Fibroblast of skin of scalp (primary cell): ENCODE data around the gene B4GALNT3.

Experiments used
- DNase-seq: peaks from one replicate; pipeline ENCODE4 v3.0.0-alpha.2; 2013

The B4GALNT3 gene

DNA sequence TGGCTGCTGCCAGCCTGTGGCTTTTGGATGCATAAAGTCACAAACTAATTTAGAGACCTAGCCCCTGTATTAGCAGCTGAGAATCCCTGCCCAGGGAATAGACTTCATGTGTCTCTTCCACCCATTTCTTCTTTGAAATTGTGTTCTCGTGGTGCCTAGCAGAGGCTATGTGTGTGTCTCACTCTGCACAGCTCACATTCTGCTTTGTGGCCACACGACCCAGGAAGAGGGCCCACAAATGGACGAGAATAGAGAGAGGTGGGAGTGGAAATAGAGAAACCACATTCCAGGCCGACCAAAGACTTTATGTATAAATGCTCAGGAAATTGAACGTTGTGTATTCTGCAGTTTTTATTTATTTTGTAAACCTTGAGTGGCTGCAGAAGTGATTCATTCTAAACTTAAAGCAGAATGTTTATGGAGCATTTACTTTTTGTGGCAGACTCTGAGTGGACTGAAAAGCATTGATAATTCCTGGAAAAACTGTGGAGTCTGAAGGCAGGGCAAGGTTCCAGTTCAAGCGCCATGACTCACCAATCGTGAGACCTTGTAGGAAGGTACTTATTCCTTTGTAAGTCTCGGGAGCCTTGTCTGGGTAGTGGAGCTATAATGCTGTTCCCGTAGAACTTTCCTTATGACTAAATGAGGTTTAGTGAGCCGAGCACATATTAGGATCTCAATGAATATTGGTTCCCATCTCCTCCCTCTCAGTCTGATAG is 9.1 kb downstream of the B4GALNT3 start:
- peak; percentile 31 for DNase-seq

DNA sequence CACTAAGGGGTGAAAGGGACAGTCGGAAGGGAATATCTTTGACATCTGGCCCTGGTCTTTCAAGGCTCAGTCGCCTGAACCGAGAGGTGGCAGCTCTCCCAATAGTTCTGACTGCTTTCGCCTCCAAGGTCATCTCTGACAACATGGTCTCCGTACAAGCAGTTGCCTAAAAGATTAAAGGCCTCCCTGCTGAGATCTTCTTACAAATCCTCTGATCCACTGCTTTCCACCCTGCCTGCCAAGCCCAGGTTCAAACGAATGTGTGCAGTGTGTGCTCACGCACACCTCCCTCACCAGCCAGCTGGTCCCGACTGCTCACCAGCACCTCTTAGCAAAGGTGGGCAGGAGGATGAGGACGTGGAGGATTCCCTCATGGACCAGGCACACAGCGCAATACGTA is 10.4 kb downstream of the B4GALNT3 start:
- DNase-seq: no peak

DNA sequence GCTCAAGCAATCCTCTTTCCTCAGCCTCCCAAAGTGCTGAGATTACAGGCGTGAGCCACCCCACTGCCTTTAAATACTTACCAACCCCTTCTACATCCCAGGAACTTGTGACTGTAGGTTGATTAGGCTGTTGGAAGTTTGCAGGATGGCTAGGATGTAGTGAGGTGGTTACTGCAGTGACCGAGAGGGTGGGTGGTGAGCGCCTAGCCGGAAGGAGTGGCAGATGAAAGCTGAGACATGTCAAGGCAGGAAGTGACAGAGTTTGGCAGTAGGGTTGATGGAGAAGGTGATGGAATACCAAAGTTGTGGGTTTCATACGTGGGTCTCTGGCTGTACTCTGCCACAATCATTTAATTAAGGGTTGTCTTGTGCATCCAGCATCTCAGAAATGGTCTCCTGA is 13.5 kb downstream of the B4GALNT3 start:
- no peak for DNase-seq

DNA sequence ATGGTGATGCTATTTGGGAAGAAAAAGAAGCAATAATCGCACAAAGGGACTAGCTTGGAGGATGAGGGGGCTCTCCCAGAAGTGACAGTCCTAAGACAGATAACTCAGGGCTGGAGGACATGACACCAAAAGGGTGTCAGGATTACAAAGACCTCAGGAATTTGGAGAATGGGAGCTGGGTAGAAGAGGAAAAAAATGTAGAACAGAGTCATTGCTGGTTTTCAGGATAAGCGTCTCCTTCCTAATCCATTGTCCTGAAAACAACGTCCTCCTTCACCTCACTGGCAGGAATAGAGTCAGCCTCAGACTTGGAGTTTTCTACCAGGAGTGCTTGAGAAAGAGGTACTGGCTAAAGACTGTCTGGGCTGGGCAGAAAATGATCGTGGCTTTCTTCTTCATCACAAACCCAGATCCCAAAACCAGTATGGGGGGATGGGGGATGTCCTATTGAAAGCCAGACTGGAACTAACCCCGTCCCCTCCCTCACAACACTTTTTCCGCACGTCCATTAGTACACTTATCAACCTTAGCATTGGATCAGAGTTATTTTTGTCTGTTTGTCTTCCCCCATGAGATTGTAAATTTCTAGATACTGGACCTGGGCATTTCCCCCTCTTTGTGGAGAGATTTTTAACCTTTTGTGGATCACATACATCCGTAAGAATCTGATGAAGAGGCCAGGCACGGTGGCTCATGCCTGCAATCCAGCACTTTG is 14.3 kb downstream of the B4GALNT3 start:
- DNase-seq: peak; percentile 57

DNA sequence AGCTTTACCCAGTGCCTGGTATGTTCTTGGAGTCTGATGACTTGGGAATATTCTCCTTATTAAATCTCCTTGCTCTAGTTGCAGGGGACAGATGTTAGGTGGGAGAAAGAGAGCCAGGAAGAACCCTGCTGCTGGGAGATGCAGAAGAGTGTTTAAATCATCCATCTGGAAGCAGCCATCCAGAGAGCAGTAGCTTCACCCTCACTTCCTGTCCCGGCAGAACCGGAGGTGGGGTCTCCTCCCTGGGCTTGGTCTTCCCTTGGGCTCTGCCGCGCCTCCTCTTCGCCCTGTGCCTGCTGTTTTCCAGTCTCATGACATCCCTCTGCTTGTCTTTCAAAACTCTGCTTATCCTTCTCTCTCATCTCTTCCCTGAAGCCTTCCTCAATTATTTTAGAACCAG is 15.5 kb downstream of the B4GALNT3 start:
- no peak for DNase-seq

DNA sequence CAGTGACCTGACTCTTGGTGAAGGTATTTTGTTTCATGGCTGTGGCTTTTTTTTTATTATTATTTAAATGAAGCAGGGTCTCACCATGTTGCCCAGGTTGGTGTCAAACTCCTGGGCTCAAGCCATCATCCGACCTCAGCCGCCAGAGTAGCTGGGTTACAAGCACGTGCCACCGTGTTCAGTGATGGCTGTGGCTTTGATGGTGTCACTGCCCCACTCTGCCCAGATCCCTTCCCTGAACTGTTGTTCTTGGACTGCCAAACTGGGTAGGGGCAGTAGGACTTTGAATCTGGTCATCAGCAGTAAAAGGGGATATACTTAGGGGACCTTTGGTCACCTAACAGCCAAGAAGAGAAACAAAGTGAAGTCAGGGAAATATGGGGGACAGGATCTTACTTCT is 19.4 kb downstream of the B4GALNT3 start:
- DNase-seq: no peak

DNA sequence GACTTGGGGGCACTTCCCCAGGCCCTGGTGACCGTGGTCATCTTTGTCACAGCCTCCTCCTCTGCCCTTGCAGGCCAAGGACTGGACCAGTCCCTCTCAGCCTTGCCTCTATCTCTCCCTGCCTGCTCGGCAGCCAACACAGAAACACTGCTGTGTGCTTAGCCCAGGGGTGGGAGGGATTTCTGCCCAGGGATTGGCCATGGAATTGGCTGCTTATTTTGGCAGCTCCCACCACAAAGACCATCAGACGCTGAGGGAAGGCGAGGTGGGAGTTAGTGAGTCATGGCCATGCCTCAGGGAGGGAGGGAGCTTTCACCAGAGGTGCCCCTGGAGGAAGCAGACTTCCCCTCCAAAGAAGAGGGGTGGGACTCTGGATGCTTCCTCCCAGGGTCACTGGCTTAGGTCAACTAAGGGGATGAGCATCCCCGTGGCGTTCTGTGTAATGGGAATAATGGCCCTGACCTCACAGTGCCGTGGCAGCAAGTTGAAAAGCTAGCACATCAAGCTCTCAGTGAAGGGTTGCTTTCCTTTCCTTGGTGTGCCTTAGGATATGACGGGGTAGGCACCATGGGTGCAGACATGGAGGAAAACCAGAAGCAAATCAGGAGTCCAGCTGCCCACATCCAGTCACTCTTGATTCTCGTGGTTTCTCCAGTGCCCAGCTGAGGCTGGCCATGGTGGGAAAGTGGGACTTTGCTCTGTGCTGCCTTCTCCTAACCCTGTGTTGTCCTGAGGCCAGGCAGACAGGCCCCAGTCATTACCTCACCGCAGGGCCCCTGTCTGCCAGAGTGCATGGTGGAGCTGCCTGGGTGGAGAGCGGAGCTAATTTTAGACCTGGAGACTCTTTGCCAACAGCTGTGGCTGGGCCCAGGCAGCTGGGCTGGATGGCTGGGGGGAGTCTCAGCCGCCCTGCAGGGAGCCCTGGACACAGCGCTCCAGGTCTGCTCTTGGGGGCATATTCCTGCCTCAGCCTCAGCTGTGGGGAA is 21.4 kb downstream of the B4GALNT3 start:
- DNase-seq: peak; percentile 82

DNA sequence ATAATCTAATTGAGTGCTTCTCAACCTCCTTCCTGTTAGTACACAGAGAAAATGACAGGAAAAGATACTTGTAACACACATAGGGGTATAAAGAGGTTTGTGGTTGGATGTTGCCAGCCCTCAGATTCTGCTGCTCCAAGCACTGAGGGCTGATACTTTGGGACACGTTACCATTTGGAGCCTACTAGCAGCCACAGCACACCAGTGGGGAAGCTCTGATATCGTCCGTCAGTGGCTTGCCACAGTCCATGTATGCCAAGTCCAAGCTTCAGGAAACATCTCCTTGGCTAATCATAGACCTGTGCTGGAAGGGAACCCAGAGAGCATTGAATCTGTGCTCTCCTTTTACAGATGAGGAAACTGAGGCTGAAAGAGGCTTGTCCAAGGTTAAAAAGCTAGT is 22.3 kb downstream of the B4GALNT3 start:
- no peak for DNase-seq

DNA sequence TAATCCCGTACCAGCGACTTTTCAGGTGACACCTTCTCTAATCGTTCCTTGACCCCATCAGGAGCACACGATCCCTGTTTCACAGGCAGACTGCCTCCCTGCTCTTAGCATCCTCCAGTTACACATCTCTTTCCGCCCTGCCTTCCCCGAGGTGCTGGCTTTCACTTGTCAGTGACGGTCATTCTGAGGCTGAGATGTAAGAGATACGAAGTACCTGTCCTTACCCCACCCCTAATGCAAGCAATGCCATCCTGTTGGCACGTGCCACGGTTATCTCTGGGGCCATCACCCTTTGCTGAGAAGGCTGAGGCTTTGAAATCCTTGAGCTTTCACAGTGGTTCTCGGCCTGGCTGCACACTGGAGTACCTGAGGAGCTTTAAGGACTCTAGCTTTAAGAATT is 24.4 kb downstream of the B4GALNT3 start:
- no peak for DNase-seq

DNA sequence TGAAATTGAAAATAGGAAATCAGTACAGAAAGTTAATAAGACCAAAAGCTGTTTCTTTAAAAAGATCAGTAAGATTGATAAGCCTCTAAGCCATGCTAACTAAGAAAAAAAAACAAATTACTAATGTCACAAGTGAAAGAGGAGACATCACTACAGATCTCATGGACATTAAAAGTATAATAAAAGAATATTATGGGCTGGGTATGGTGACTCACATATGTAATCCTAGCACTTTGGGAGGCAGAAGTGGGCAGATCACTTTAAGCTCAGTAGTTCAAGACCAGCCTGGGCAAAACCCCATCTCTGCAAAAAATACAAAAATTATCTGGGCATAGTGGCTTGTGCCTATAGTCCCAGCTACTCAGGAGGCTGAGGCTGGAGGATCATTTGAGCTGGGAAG is 30.5 kb downstream of the B4GALNT3 start:
- DNase-seq: no peak

DNA sequence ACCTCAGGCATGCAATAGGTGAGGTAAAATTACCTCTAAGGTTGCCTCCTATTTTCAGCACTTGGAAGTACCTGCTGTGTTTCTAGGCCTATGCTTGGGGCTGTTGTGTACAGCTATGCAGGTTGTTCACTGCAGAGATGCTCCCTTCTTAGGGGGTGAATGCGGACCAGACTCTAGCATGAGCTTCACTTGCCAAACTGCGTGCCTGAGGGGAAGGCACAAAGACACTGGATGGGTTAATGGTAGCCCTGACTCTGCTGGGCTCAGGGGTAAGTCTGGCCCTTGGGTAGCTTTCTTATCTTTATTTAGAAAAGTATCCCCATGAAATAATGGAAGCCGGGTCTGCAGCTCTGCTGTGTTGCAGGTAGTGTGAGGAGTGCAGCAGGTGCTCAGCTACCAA is 35.7 kb downstream of the B4GALNT3 start:
- DNase-seq: no peak

DNA sequence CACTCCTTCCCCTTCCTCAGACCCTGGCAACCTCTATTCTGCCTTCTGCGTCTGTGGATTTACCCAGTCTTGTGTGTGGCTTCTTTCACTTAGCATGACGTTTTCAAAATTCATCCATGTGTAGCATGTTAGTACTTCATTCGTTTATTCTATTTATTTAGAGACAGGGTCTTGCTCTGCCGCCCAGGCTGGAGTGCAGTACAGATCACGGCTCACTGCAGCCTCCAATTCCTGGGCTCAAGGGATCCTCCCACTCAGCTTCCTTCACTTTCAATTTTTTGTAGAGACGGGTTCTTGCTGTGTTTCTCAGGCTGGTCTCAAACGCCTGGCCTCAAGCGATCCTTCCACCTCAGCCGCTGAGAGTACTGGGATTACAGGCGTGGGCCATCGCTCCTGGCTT is 37.0 kb downstream of the B4GALNT3 start:
- no peak for DNase-seq

DNA sequence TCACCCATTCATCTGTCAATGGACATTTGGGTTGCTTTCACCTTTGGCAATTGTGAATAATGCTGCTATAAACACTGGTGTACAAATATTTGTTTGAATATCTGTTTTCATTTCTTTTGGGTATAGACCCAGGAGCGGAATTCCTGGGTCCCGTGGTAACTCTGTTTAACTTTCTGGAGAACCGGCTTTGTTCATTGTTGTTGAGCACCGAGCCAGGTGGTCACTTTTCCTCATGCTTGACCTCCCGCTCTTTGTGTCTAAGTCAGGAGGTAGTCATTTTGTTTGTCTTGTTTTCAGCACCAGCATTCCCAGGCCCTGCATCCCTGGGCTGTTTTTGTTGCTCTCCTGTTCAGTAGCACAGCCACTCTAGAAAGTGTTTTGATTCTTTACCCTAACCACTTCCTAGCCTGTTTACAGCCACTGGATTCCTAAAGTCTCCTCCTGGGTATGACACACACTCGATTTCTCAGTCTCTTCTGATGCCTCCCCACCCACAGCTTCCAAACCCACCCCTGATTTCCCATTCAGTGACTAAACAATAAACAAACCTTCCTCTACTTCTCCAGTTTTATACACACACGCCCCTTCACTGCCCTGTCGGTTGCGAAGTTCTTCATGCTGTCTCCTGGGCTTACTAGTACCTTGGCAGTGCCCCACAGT is 37.9 kb downstream of the B4GALNT3 start:
- no peak for DNase-seq

DNA sequence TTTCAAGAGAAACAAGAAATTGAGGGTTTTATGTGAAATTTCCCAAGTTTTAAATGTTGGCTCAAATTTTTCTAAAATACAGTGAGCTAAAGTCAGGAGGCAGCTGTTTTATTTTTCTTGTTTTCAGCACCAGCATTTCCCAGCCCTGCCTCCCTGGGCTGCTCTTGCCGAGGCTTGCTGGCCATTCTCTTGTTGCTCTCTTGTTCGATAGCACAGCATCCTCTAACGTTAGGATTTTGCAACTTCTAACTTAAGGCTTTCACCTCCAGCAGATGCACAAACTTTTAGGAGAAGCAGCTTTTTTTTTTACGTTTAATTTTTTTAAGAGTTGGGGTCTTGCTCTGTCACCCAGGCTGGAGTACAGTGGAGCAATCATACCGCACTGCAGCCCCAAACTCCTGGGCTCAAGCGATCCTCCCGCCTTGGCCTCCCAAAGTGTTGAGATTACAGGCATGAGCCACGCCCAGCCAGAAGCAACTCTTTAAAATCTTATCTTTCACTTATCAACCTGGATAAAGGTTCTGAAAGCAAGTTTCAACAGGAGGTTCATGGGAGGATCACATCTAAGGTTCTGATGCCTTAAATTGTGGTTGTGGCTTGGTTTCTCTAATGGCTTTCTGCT is 40.2 kb downstream of the B4GALNT3 start:
- no peak for DNase-seq

DNA sequence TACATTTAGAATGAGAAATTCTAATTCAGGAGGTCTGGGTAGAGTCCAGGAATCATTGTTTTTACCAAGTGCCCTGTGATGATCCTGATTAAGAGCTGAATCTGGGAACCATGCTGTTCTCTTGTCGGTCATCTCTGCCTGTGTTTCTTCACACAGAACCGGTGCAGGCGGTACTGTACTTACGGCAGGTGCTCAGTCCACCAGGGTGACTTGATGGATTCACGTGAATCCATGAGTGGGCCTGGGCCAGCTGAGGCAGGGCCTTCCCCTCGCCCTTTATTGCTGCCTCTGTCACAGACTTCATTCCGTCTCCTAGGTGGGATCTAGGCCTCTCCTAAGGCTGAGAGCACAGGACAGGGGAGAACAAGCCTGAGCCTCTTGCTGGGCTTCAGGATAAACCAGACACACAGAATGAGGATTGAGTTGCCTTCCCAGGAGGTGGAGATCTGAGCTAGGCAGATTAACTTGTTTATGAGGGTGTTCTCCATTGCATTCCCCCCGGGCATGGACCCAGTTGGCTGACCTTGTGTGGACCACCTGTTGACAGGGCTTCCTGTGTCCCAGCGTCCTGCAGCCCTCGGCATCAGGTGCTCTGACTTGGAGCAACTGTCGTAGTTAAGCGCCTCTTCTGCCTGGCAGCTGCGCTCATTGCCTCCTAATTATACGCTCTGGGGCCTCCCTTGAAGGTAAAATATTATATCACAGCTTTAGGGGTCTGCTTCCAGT is 42.1 kb downstream of the B4GALNT3 start:
- no peak for DNase-seq

DNA sequence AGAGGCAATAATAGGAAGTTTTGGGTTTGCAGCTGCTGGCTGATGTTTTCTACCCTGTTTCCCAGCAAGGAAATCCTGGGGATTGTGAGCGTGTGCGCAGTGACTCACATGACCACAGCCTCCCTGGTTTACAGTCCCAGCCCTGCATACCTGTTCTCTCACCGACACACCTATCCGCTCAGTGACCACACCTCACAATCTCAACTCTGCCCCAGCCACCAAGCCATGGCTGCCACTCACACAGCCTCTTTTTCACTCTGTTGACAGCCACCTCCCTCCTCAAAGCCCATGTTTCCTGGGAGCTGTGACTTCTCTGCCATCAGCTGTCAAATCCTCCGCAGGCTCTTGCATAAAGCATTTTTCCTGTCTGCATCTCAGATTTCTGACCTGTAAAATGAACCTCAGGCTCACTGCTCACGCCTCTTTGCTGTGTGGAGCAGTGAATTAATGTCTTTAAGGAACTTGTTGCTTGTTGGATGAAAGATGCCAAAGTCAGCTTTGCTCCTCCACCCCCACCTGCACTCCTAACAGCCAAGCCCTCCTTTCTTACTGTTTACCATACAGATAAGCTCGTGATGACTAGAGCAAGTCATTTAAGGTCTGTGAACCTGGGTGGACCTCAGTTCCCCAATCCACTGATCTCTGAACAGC is 43.5 kb downstream of the B4GALNT3 start:
- DNase-seq: no peak

DNA sequence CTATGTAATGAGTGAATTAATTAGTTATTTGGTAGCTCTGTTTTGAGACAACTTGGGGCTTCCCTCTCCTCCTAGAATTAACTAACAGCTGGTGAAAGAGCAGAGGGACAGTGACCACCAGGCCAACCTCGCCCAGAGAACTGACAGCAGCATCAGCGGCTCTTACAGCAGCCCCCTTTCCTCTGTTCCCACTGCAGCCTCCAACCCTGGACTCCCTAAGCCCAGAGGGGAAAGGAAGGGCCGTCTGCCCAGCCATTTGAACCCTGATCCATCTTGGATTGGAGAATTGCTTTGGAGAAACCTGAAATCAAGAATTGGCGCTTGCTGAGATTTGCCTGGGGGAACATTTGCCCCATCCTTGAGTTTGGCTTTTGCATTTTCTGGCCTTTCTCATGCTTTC is 45.5 kb downstream of the B4GALNT3 start:
- no peak for DNase-seq

DNA sequence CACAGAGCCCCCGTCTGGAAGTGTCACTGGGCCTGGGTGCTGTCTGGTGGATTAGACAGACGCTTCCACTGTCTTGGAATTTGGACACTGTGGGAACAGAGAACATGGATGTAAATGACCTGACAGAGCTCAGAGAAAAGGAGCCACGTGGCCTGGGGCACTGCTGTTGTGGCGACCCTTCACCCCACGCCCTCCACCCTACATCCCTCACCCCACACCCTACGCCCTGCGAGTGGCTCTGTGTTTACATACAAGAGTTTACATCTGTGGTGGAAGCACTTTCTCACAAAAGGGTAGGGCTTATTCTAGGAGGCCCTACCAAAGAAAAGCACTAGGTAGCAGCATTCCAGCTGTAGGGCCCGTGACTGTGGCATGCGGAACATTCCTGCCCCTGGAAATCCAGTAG is 47.7 kb downstream of the B4GALNT3 start:
- DNase-seq: no peak

DNA sequence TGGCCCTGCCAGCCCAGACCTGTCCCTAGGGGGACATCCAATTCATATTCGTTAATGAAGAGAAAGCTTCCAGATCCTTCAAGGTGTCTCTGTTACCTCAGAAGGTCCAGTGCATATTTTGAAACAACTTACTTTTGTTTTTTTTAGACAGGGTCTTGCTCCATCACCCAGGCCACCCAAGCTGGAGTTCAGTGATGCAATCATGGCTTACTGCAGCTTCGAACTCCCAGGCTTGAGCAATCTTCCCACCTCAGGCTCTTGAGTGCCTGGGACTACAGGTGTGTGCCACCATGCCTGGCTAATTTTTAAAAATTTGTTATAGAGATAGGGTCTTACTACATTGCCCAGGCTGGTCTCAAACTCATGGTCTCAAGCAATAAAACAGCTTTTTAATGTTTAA is 48.4 kb downstream of the B4GALNT3 start:
- no peak for DNase-seq

DNA sequence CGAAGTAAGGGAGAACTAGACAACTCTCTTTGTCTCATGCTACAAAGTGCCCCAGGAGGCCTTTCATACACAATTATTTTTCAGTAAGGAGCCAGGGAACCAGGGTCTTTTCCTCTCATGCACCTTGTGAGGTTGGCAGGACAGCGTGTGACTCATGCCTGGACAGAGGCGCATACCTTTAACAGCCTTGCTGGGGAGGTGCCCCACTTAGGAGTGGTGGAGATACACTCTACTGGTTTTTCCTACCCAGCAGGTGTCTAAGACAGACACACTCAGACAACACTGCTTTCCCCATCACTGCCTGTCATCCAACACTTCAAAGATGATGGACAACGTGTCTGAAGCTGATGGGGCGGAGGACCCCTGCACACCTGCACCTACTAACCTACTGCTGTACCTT is 49.1 kb downstream of the B4GALNT3 start:
- no peak for DNase-seq

DNA sequence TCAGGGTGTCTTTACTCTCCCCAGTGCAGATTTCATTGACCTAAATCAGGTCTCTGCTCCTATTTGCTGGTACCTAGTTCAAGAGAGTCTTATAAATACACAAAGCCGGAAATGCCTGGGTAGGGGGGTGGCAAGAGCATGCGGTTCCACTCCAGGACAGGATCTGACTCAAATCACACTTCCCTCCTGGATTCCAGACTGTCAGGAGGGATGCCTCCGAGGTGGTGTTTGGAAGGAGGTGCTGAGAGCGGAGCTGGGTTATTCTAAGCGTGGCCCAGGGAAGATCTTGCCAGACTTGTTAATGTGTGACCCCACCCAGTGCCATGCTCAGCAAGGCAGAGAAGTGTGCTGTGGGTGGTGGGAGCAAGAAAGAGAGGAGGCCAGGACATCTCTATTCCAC is 49.8 kb downstream of the B4GALNT3 start:
- DNase-seq: peak; percentile 35
